ENCODE data around the gene KDM4B. TPM values are rescaled to one million over a fixed set of nuclear protein-coding genes. Genes with fewer than 3 reads are reported as not detected.

Gene KDM4B
- total RNA-seq, 1 experiment from 2014 or later: 43.7 TPM

DNA sequence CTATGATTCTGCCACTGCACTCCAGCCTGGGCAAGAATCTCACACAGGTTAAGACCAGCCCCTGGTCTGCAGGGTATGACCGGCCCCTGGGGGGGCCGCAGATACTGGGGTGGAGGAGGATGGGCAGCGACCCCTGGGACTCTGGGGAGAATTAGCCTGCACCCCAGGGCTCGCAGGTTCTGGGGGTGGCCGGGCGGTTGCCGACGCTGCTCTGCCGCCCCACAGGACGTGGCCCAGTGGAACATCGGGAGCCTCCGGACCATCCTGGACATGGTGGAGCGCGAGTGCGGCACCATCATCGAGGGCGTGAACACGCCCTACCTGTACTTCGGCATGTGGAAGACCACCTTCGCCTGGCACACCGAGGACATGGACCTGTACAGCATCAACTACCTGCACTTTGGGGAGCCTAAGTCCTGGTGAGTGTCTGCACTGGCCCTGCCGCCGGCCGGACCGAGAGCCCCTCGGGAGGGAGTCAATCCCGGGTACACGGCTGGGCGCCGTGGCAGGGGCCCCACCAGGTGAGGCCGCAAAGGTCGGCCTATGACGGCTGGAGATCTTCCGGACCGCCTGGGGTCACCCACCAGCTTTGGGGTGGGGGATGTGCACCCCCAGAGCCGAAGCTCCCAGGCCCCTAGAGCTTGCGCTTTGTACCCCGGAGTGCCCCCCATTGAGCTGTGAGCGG is 78.5 kb downstream of the KDM4B start:
- Histone ChIP-seq H3K27ac (ENCODE audit: insufficient read length, low read depth, low read length) (no peak overlapping the region), H2BK20ac (ENCODE audit: low read depth, low read length, poor library complexity, severe bottlenecking) (no peak overlapping the region), H3K4ac (ENCODE audit: low read depth, low read length) (no peak overlapping the region), H2BK5ac (ENCODE audit: insufficient read length, low read length) (no peak overlapping the region), H2BK120ac (ENCODE audit: low read depth, low read length, poor library complexity, severe bottlenecking) (no peak overlapping the region), H3K27me3 (ENCODE audit: insufficient read depth, low read length) (no peaks in the 10 kb centered on the region), H4K8ac (replicated peaks; ENCODE audit: insufficient read length, low read depth, low read length) (no peak overlapping the region), H3K14ac (ENCODE audit: insufficient read depth, low read length) (no peak overlapping the region), H3K79me2 (ENCODE audit: insufficient read depth, low read length) (no peaks in the 10 kb centered on the region), H3K4me2 (ENCODE audit: insufficient read depth, insufficient read length, low read length) (no peak overlapping the region), H3K56ac (ENCODE audit: insufficient read length, low read depth, low read length) (no peak overlapping the region), H3K79me1 (ENCODE audit: insufficient read depth, low read depth, low read length, poor library complexity, severe bottlenecking) (no peaks in the 10 kb centered on the region), H4K91ac (ENCODE audit: insufficient read length, low read depth, low read length) (no peak overlapping the region), H2AFZ (ENCODE audit: low read length) (no peak overlapping the region), H3K9ac (ENCODE audit: extremely low read depth, insufficient read length, low read length) (no peak overlapping the region), H3T11ph (ENCODE audit: low read length) (no peak overlapping the region), H3K9me3 (ENCODE audit: control insufficient read depth, low read depth, low read length) (no peaks in the 10 kb centered on the region), H2BK15ac (ENCODE audit: low read depth, low read length) (no peak overlapping the region), H4K5ac (ENCODE audit: insufficient read length, low read depth, low read length) (no peak overlapping the region), H2BK12ac (ENCODE audit: insufficient read length, low read depth, low read length) (no peak overlapping the region), H4K20me1 (ENCODE audit: control insufficient read depth, insufficient read depth, insufficient read length) (peaks cover 2% of the 10 kb centered on the region), H3K23ac (ENCODE audit: insufficient read length, low read depth, low read length) (no peak overlapping the region), H3K18ac (ENCODE audit: insufficient read length, low read depth, low read length) (no peak overlapping the region), H2AK5ac (ENCODE audit: insufficient read length, low read length) (no peak overlapping the region), H3K4me1 (ENCODE audit: insufficient read depth, low read length) (no peaks in the 10 kb centered on the region), H3K23me2 (ENCODE audit: insufficient read length, low read depth, low read length, poor library complexity, severe bottlenecking) (no peaks in the 10 kb centered on the region)
- no peak for TF ChIP-seq CTCF (conservative IDR thresholded peaks at IDR 0.05)
- Mint-ChIP-seq H3K27ac (no peak overlapping the region), H3K27me3 (ENCODE audit: low read depth) (no peaks in the 10 kb centered on the region), H3K4me1 (peaks cover 0 to 12% of the 10 kb centered on the region in 2 experiments; a peak in 2 of 4 replicates), H3K9me3 (no peaks in the 10 kb centered on the region), H3K4me3 (no peak overlapping the region), H3K36me3 (ENCODE audit: insufficient read depth in 1 of 3, low read depth in 3 of 3) (peaks cover 1 to 20% (median 19%) of the 10 kb centered on the region in 3 experiments; a peak in 6 of 7 replicates)
- no peak for DNase-seq
- no CpG with 5 or more reads among the region's 39 CpGs for WGBS (ENCODE audit: extremely low coverage, insufficient read length, low lambda C conversion rate)
